Right hindlimb (tissue), 1 donor: ENCODE results near the gene ANXA3.
A peak's percentile ranks its signal among the peaks of the same experiment; 100 is the strongest.
"Not testable (repeated sequence)": the region's sequence is repeated elsewhere in the genome, so short reads cannot be mapped to it uniquely, and the experiment has no call there.

Source experiments
- DNase-seq: peaks from one replicate; pipeline ENCODE4 v3.0.0-alpha.2; 2018

Gene ANXA3

GRCh38 chr4:78544678-78545077 lies 6.9 kb upstream of the ANXA3 start:
- DNase-seq = no peak

GRCh38 chr4:78545275-78546246 lies 6.0 kb upstream of the ANXA3 start:
- DNase-seq = no peak

GRCh38 chr4:78547899-78548298 lies 3.7 kb upstream of the ANXA3 start:
- not testable (repeated sequence) for DNase-seq

GRCh38 chr4:78548889-78549288 lies 2.7 kb upstream of the ANXA3 start:
- not testable (repeated sequence) for DNase-seq

- no peak for DNase-seq
These were observed 946 bp downstream of the ANXA3 start for GRCh38 chr4:78552389-78553042.

GRCh38 chr4:78553043-78553396 lies 1.4 kb downstream of the ANXA3 start:
- no peak for DNase-seq

GRCh38 chr4:78553529-78554060 lies 2.0 kb downstream of the ANXA3 start:
- DNase-seq = no peak

GRCh38 chr4:78556665-78557064 lies 5.1 kb downstream of the ANXA3 start:
- no peak for DNase-seq

GRCh38 chr4:78557841-78558240 lies 6.3 kb downstream of the ANXA3 start:
- DNase-seq = no peak

- DNase-seq = no peak
These were observed 6.8 kb downstream of the ANXA3 start for GRCh38 chr4:78558410-78558809.

GRCh38 chr4:78560296-78560963 lies 8.9 kb downstream of the ANXA3 start:
- no peak for DNase-seq

GRCh38 chr4:78561677-78562076 lies 10.1 kb downstream of the ANXA3 start:
- no peak for DNase-seq

GRCh38 chr4:78562687-78563086 lies 11.1 kb downstream of the ANXA3 start:
- no peak for DNase-seq

GRCh38 chr4:78565971-78566372 lies 14.4 kb downstream of the ANXA3 start:
- no peak for DNase-seq

- DNase-seq = peak; percentile 24
These were observed 15.4 kb downstream of the ANXA3 start for GRCh38 chr4:78566834-78567499.

GRCh38 chr4:78567500-78568060 lies 16.0 kb downstream of the ANXA3 start:
- no peak for DNase-seq

GRCh38 chr4:78568640-78569305 lies 17.2 kb downstream of the ANXA3 start:
- DNase-seq = no peak

- peak; percentile 24 for DNase-seq
These were observed 17.8 kb downstream of the ANXA3 start for GRCh38 chr4:78569306-78569821.

GRCh38 chr4:78570117-78570516 lies 18.5 kb downstream of the ANXA3 start:
- DNase-seq = no peak

- DNase-seq = no peak
These were observed 20.2 kb downstream of the ANXA3 start for GRCh38 chr4:78571804-78572203.

- DNase-seq = no peak
These were observed 27.3 kb downstream of the ANXA3 start for GRCh38 chr4:78578674-78579425.
